Measurements from ENCODE around the gene CSNK2A1.

The CSNK2A1 gene

DNA sequence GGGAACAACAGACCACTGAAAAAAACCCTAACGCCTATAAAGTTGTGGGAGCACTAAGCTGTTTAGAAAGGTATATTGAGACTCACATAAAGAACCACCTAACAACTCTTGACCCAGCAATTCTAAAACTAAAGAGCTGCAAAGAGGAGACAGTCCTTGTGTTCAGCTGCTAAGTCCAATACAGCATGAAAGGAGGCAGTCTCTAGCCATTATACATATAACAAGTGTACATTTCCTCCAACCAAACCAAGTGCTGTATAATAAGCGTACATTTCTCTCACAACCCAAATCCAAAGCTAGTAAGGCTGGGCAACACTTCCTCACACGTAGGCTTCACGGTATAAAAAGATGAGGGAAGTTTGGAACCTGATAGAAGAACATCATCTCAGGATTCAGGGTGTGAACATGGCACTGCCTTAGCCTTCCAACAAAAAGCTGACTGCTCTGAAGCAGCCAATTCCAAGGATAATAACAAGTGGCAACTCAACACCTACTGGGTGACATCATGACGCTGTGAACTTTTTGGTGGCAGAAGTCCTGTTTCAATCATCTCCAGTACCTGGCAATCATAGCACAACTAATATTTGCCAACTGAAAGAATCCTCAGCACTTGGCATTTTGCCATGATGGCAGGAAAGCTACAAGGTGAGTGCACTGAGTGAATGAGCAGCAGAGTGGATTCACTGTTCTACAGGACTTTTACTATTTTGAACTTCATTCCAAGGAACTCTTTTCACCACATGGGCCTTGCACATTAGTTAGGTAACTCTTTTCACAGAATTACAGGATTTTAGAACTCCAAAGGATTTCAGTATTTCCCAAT, 97.9 kb downstream of the CSNK2A1 start:
- no peak for DNase-seq

DNA sequence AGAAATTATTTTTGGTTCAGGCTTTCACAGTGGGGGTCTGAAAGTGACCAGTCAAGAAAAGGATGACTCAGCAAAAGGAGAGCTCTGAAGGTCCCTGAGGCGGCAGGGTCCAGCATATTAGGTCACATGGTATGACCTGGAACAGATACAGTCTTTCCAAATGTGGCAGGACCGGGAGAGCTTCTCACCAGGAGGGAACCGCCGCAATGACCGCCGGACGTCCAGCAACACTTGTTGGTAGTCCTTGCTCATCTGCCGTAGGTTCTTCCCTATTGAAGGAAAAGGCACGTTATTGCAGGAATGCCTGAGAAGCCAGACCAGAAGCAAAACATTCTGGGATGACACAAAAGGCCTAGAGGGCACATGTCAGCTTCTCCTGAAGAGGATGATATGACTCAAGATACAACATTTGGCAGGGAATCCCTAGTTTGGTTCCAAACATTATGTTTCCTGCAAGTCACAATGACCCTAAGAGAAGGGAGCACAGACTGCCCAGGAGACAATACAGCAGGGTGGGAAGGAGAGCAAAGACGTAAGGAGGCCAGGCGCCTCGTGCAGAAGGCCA, 98.6 kb downstream of the CSNK2A1 start:
- DNase-seq: no peak

GRCh38 chr20:444117-444516, 99.5 kb downstream of the CSNK2A1 start:
- DNase-seq: no peak

DNA sequence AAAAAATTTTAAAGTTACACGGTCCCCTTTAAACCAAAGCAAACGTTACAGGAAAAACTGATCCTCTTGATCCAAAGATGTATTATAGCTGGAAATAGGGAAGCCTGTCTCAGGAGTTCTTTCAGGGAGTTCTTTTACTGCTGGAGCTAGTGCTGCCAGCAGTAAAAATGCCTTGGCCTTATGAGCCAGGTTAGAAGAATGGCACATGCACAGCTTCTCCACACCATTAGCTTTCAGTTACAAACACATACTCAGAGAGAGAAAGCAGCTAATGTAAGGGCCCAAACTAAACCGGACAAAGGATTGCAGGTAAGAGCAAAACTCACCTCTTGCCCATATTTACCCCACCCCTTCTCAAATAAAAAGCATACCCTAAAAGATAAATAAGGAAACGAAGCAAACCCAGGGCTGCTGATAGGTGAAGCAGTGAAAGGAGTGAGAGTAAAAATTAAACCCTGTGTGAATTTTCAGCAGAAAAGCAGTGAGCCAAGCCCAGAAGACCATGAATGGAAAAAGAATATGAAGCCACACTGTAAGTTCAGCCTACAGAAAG, 100.3 kb downstream of the CSNK2A1 start:
- no peak for DNase-seq

GRCh38 chr20:440636-441035, 103.0 kb downstream of the CSNK2A1 start:
- DNase-seq: no peak

DNA sequence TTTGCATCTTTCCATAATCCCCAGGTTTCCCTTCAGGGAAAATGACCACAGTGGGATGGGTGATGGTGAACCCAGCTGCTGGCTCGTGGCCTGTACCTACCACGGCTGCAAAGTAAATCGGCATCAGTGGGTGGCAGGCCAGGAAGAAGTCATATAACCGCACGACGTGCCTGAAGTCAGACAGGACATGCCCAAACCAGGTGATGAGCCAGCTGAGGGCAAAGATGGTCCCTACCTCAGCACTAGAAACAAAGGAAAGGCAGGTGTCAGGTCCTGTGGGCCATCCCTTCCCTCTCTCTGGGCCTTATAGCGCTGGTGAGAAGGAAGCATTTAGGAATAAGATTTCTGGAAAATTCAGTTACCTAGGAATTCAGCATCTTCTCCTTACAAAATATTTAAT, 103.4 kb downstream of the CSNK2A1 start:
- DNase-seq: no peak

- peak; percentile 70 for DNase-seq
These were observed 104.8 kb downstream of the CSNK2A1 start for GRCh38 chr20:438571-439469.

- DNase-seq: no peak
These were observed 105.7 kb downstream of the CSNK2A1 start for GRCh38 chr20:437787-438486.

DNA sequence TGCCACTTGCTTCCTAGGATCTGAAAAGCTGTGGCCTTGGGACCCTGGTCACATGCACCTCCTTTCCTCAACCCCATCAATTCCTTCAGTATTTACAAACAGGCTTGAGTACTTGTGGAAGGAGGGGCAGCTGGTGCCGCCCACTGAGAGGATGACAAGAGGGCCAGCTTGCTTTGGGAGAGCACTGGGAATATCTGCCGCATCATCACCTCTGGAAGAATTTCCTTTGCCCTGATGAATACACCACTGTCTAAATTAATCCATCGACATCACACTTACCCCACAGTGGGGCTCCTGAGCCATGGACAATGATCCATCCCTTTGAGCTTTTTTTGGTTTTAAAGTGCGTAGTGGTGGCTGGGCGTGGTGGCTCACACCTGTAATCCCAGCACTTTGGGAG, 107.1 kb downstream of the CSNK2A1 start:
- DNase-seq: no peak

DNA sequence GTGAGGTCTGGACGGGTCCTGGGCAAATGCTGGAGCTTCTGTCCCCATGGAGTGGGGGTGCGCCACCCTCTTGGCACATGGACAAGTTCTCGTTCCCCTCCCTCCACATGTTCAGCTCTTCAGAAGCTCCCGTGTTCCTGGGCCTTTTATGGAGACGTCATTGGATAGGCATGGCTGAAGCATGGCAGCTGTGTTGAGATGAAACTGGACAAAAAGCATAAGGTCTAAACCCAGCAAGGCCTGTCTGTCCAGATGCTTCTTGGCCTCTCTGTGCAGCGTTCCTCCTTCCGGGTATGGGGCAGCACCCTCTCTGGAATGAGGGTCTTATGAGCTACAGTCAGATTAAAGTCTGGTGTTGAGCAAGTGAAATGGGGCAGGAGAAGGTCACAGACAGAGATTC, 108.0 kb downstream of the CSNK2A1 start:
- DNase-seq: no peak

- DNase-seq: no peak
These were observed 108.8 kb downstream of the CSNK2A1 start for GRCh38 chr20:434661-435419.

- DNase-seq: no peak
These were observed 109.4 kb downstream of the CSNK2A1 start for GRCh38 chr20:434221-434620.

DNA sequence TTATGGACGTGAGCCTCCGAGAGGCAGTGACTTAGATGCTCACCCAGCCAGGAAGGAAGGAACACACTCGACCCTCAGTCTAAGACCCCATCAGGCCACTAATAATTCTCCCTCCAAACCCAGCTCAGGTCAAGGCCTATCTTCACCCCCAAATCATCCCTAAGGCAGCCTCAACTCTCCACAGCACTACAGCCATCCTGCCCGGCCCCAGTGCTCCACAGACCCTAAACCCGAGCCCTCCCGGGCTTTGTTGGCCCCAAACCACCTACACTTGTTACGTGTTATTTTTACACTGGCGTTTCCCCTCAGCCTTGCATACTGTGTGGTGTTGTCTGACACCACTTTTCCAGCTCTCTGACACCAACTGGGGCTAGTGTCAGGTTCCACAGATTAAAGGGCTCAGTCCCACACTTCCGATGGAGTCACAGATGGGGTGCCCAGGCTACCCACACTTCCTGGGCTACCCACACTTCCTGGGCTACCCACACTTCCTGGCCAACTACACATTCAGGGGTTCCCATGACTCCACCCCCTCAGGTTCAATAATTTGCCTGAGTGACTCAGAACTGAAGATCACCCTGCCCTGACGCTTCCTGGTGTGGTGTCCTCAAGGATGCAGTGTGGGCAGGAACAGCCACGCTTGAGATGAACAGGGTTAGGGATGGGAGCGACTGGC, 110.2 kb downstream of the CSNK2A1 start:
- peak; percentile 84 for DNase-seq

DNA sequence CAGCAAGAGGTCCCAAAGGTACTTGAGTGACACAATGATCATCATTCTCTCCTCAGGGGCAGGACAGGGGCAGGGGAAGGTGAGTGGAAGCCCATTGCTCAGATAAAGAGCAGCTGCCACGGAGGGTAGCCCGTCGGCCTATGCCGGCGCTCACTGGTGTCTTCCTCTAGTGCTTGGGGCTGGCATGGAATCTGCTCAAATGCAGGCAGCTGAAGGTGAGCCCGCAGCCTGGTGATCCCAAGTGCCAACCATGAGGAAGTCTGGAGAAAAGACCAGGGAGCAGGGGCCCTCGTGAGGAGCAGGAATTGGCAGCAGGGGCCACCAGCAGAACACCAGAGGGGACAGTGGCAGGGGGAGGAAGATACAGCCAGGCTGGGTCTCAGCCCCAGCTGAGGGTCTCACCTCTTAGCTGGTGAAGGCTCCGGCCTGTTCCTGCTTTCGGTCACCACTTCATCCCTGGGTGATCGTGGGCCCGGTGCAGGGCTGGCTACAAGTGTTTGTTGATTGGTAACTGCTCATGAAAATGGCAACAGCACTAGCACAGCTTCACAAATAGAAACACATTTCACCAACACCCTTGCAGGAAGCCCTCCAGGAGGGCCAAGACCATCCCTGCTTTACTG, 110.8 kb downstream of the CSNK2A1 start:
- no peak for DNase-seq

DNA sequence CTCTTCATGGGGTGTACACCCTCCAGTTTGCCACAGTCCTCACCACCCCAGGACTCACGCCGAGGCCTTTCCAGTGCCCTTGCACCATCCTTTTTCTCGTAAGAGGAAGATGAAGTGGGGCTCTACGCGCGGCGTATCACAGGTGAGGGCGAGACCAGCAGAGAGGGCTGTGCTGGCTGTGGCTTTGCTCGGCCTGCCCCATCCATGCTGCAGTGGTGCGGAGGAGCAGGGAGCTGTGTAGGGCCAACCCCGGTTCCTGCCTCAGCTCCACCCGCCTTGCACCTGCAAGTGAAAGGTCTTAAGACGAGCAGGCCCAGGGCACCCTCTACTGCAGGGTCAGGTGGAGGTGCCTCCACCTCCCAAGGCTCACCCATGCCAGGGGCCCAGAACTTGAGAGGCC, 111.4 kb downstream of the CSNK2A1 start:
- DNase-seq: no peak

- DNase-seq: peak; percentile 54
These were observed 112.3 kb downstream of the CSNK2A1 start for GRCh38 chr20:431012-431904.

- no peak for DNase-seq
These were observed 113.2 kb downstream of the CSNK2A1 start for GRCh38 chr20:430091-430999.

- no peak for DNase-seq
These were observed 114.9 kb downstream of the CSNK2A1 start for GRCh38 chr20:428658-429200.

Data from stimulated activated CD4-positive, alpha-beta T cell treated with anti-CD3 and anti-CD28 coated beads, Interleukin-15, amount 100 ng/mL, for 24 hours (primary cell).